IPS-NIHi7 (cell line): Measurements from ENCODE around the gene CD3G.
"Not testable (repeated sequence)": the region's sequence is repeated elsewhere in the genome, so short reads cannot be mapped to it uniquely, and the experiment has no call there.

Source experiments
- DNase-seq: peaks from one replicate; pipeline ENCODE4 v3.0.0; 2012; ENCODE audit warnings: mixed read lengths; ENCODE audit errors: extremely low spot score

CD3G gene

DNA sequence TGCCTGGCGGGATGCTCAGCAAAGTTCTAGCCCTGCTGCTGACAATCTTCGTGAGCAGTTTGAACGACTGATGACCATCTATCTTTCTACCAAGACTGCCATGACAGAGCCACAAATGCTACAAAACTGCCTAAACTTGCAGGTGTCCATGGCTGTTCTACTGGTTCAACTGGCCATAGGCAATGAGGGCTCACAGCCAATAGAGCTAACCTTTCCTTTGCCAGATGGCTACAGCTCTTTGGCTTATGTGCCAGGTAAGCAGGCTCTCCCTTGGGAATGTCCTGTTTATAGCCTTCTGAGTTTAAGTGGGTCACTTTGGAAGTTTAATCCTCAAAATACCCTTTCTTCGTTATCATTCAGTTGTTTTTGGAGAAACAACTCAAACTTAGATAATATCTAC lies 35.4 kb downstream of the CD3G start:
- no peak for DNase-seq

DNA sequence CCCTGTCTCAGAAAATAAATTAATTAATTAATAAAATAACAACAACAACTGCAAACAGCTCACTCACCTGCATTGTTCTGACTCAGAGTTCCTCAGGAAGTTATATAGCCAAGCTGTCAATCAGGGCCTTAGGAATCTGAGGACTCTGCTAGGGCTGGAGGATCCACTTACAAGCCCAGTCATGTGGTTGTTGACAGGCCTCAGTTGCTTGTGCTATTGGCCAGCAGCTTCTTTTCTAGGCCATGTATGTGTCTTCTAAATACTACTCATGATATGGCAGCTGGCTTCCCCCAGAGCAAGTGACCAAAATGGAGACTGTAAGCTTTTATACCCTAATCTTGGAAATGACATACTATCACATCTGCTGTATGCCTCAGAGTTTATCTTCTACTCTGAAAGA lies 36.4 kb downstream of the CD3G start:
- no peak for DNase-seq

DNA sequence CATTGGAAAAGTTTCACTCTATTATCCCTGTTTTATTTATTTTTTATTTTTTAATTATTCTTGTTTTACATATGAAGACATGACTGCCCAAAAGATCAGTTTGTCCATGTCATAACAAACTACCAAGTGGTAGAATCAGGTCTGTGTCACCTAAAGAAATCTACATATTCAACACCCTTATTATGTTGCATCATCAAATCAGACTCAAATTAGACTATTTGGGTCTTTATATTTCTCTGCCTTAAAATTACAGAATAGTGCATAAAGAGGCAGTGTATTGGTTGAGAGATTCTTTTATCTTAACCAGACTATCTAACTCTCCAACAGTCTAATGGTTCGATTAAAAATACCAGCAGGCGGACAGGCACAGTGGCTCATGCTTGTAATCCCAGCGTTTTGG lies 38.8 kb downstream of the CD3G start:
- DNase-seq: no peak

DNA sequence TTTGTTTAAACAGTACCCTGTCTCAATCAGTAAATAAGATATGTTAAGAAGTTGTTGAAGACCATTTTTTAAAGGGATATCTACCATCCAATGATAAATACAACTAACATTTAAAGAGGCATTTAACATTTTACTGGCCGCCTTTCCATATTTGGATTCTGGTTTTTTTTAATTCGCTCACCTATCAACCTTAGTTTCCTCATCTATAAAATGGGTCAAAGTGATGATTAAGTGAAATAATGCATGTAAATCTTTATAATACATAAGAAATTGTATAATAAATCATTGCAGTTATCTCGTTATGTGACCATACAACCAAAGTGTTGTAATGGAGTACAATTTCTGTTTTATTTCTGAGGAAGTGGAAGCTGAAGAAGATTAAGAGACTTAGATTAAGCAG lies 39.5 kb downstream of the CD3G start:
- no peak for DNase-seq

DNA sequence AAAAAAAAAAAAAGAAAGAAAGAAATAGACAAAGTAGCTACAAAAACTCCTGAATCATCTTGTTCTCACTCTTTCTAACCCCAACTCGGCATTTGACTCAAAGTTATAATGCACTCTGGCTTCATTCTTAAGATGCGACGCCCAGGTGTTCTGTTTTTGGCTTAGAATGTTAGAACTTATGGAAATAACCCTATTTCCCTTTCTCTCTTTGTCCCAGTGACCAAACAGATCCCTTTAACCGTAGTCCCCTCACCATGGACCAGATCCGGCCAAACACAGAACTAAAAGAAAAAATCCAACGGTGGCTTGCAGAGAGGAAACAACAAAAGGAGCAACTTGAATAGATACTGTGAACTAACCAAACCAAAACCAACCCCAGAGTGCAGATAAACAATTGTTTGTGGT lies 52.0 kb downstream of the CD3G start:
- DNase-seq: no peak

DNA sequence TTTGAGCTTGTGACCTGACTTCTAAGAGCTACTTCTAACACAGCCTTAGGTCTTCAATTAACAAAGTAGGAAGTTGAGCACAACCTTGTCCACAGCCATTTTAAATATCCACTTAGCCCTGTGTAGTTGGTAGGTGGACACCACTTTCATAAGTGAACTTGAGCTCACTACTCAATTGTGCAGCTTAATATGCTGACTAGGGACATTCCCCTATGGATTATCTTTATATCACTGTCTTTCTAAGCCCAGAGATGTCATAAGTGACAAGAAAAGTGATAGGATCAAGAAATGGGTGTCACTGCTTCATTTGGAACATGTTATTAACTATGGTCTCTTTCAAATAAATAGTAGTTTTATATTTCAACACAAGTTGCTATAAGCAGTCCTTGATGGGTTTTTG lies 53.3 kb downstream of the CD3G start:
- no peak for DNase-seq

DNA sequence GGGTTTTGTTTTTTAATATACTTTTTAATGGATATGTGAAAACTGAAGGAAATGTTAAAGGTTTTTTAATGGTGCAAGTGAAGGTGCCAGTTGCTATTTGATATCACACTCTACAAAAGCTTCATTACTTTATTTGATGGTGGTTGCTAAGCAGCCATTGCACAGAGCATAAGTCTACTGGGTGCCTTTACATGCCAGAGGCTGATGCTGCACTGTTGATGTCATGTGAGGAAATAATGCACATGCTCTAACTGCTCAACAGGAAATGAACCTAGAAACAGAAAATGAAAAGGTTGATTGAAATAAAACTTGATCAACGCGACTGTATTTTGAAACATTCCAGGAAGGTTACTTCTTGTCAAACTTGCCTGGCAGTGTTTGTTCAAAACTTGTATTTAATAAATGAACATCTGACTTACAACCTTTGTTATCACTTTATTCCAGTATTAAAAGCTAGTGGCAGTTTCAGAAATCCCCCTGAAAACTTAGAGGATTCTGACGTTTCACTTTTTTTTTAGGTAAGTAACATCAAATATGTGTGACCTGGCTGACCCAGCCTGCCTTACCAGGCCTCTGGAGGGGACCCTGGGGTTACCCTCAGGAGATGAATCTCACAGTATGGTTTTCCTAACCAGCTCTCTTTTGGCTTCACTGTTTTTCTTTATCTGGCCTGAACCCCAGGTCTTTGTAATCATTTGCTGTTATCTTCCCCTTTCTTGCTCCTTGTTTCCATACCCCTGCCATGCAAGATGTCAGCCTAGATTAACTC lies 54.8 kb downstream of the CD3G start:
- DNase-seq: no peak

DNA sequence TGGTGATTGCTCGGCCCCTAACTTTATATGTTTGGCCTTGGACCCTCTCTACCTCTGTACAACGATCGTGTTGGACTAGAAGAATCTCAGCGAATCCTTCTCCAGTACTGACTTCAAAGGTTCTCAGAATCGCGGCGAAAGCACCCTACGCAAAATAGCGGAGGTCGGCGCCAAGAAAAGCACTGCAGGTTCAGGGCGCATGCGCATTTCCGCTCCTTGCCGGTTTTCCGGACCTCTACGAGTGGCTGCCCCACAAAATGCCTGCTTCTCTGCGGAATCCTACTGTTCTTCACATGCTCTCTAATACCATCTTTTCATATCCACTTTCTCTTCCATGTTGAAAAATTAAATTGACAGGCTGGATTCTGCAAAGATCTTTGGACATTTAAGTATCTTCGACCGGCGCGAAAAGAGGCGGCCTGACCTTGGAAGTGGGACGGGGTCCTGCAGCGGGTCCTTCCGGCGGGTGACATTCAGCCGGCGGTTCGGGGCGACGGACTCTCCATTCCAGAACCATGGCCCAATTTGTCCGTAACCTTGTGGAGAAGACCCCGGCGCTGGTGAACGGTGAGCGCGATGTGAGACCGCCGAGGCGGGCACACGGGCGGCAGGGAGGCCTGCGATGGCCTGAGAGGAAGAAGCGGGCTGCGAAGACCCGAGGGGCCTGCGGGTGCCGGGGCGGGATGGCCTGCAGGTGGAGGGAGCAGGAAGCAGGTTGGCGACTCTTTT lies 57.2 kb downstream of the CD3G start, which contains the start of gene ATP5MG:
Gene ATP5MG, plus strand, starts transcription at position 456 of the 729 bp plus-strand sequence. Its CDS starts 60 bp downstream, at position 516.
- DNase-seq: peak; percentile 90

DNA sequence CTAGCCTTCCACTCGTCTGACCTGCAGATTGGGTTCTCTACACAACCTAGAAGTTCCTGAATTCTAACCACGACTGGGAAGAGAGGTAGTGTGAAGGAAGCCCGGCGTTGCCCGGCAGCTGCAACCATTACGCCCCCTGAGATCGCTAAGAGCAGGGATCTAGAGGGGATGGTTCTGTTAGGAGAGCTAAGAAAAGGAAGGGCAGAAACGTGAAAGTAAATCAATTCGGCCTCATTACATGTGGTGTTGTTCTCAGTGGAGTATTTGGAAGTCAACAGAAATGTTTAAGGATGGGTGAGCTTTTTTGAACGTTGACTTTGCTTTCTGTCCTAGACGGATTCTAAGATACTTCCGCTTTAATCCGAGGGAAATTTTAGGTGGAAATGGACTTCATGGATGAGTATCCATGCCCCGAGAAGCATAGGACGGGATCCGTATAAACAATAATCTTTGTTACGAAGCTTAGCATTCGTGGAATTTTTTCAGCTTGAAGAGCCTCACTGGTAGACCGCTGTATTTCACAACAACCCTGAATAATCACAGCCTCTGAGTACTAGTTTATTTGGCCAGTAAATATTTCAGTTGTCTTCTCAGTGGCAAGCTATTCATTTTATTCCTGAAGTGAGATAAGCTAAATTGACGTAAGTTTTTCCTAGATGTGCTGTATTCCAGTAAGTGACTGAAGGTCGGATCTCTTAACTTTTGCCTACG lies 57.9 kb downstream of the CD3G start:
- DNase-seq: no peak

DNA sequence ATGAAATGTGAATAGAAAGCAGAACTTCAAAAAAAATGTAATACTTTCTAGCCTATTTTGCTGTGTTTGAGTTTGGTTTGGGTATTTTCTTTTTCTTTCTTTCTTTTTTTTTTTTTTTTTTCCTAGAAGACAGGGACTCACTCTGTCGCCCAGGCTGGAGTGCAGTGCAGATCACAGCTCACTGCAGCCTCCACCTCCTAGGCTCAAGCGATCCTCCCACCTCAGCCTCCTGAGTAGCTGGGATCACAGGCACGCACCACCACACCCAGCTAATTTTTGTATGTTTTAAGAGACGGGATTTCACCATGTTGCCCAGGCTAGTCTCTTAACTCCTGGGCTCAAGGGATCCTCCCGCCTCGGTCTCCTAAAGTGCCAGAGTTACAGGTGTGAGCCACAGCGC lies 58.5 kb downstream of the CD3G start:
- not testable (repeated sequence) for DNase-seq
